Measurements from ENCODE around the gene PRDM7. TPM values are rescaled to one million over a fixed set of nuclear protein-coding genes. Genes with fewer than 3 reads are reported as not detected.

The PRDM7 gene
- total and polyA plus RNA-seq, 2 of the 8 experiments (the other 6 are each of a cell fraction or from before 2014, with no cell fraction given) = 0.02 TPM; not detected in 1

DNA sequence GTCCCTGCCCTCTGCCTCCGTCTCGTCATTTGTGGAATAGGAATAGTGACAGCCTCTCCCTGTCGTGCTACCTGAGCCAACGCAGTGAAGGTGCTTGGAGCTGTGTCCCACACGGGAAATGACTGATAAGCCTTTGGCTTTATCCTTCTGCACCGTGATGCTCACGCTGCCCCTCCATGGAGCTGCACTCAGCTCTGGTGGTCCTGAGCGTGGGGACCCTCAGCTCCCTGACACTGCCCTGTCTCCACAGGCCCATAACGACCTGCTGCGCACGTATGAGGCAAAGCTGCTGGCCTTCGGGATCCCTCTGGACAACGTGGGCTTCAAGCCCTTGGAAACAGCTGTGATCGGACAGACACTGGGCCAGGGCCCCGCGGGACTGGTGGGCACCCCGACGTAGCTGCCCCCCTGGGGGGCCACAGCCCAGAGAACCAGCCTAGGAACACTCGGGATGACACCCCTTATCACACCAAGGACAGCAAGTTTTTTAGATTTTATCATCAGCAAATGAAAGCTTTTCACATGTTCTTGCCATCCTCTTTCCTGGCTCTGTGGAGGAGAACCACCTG lies 34.1 kb downstream of the PRDM7 start:
- no peak overlapping the region for H3K56ac ChIP-seq (replicated peaks; ENCODE audit: insufficient read length, low read depth, low read length)
- peaks cover 0 to 11% (median 8%) of the 10 kb centered on the region in 4 experiments; a peak in 6 of 7 replicates for H3K4me1 ChIP-seq (replicated peaks in 1 of 4; ENCODE audit: control insufficient read depth in 3 of 4, insufficient read depth in 4 of 4, low read length in 3 of 4)
- H2BK20ac ChIP-seq (ENCODE audit: low read length) = no peak overlapping the region
- H4K91ac ChIP-seq (replicated peaks; ENCODE audit: insufficient read length, low read length) = no peak overlapping the region
- FAIRE-seq = no peak
- no peak for DNase-seq (ENCODE audit: low read depth in 1 of 2, low spot score in 2 of 2)
- no peak overlapping the region for H3K27ac ChIP-seq (ENCODE audit: low read depth, low read length)
- 86% methylated on average over 17 of the region's 19 CpGs; no CpG with 5 or more reads in 1 of the 2 experiments for WGBS, 2 experiments (ENCODE audit: extremely low coverage in 1 of 2, insufficient coverage in 1 of 2, insufficient read length in 1 of 2, insufficient replicate concordance in 2 of 2, low coverage in 1 of 2, low lambda C conversion rate in 2 of 2, missing lambda C conversion rate in 1 of 2)
- H3K14ac ChIP-seq (ENCODE audit: insufficient read length) = no peak overlapping the region
- H4K5ac ChIP-seq (ENCODE audit: insufficient read length, low read depth, low read length) = no peak overlapping the region
- no peak overlapping the region for H3K18ac ChIP-seq (ENCODE audit: extremely low read depth, low read length)
- POLR2A ChIA-PET (ENCODE audit: partially characterized antibody) = interaction anchor here (0.9 to 2.8 kb wide), 5 partner anchors 10 to 71 kb away, joined by 3 to 8 read pairs (median 3); no protein-coding TSS in a partner anchor
- H3K23me2 ChIP-seq (ENCODE audit: low read depth, low read length) = no peaks in the 10 kb centered on the region
- peaks cover 2 to 5% (median 4%) of the 10 kb centered on the region in 4 experiments; a peak in 5 of 8 replicates for H3K36me3 ChIP-seq (ENCODE audit: control insufficient read depth in 2 of 4, insufficient read depth in 4 of 4, low read length in 3 of 4)
- no peak overlapping the region for H2AFZ ChIP-seq (ENCODE audit: low read length)
- no peaks in the 10 kb centered on the region for H3K27me3 ChIP-seq (replicated peaks in 1 of 4; ENCODE audit: control insufficient read depth in 3 of 4, extremely low read depth in 1 of 4, insufficient read depth in 3 of 4, low read length in 3 of 4)
- H2BK12ac ChIP-seq (ENCODE audit: low read depth, low read length) = no peak overlapping the region
- CTCF ChIA-PET (ENCODE audit: partially characterized antibody) = interaction anchor here (0.5 to 1.3 kb wide), 3 partner anchors 10 to 328 kb away, joined by 3 to 4 read pairs (median 3); no protein-coding TSS in a partner anchor
- H3K4me2 ChIP-seq (ENCODE audit: insufficient read depth in 1 of 2, low read depth in 2 of 2, low read length in 2 of 2) = no peak overlapping the region
- H2BK15ac ChIP-seq (ENCODE audit: low read length) = no peak overlapping the region
- H4K20me1 ChIP-seq (replicated peaks in 1 of 2; ENCODE audit: control insufficient read depth in 1 of 2, insufficient read depth in 2 of 2, low read length in 2 of 2) = peaks cover 0 to 6% of the 10 kb centered on the region in 2 experiments
- no peak overlapping the region for H2BK5ac ChIP-seq (ENCODE audit: low read depth, low read length)
- no peak overlapping the region for H3K4ac ChIP-seq (replicated peaks; ENCODE audit: insufficient read length, low read depth, low read length)
- H3K79me2 ChIP-seq (ENCODE audit: control insufficient read depth in 1 of 2, insufficient read depth in 2 of 2, low read length in 2 of 2) = no peaks in the 10 kb centered on the region
- H3K23ac ChIP-seq (ENCODE audit: insufficient read length) = no peak overlapping the region
- H2AK5ac ChIP-seq (ENCODE audit: low read depth, low read length) = no peak overlapping the region
- H3K9me3 ChIP-seq (ENCODE audit: insufficient read depth in 2 of 2, low read depth in 1 of 2, low read length in 1 of 2) = no peaks in the 10 kb centered on the region
- H3K9ac ChIP-seq (replicated peaks in 1 of 4; ENCODE audit: extremely low read depth in 1 of 4, low read depth in 3 of 4, low read length in 3 of 4) = no peak overlapping the region
- H2BK120ac ChIP-seq (replicated peaks; ENCODE audit: low read depth, low read length) = no peak overlapping the region
- peaks cover 2% of the 10 kb centered on the region; the same call in 1 of the 2 replicates for H3K79me1 ChIP-seq (ENCODE audit: low read depth, low read length)
- H4K8ac ChIP-seq (ENCODE audit: extremely low read depth, insufficient read depth, low read length) = no peak overlapping the region
- no peak overlapping the region for H3K4me3 ChIP-seq (ENCODE audit: extremely low read depth in 1 of 4, insufficient read depth in 2 of 4, low read depth in 3 of 4, low read length in 4 of 4)
- TF ChIP-seq SIN3A (conservative IDR thresholded peaks at IDR 0.05 in 1 of 2, IDR thresholded peaks at IDR 0.05 in 1 of 2; ENCODE audit: low read depth in 1 of 2, low read length in 2 of 2) (no peak), SP4 (IDR thresholded peaks at IDR 0.05; ENCODE audit: low read length) (no peak), ASH2L (IDR thresholded peaks at IDR 0.05; ENCODE audit: low read length) (no peak), SIX5 (IDR thresholded peaks at IDR 0.05; ENCODE audit: low read depth, low read length) (no peak), CTBP2 (IDR thresholded peaks at IDR 0.05; ENCODE audit: borderline replicate concordance, insufficient read depth, insufficient read length, low read length) (no peak), TAF1 (IDR thresholded peaks at IDR 0.05; ENCODE audit: low read depth, low read length) (no peak), CEBPB (IDR thresholded peaks at IDR 0.05; ENCODE audit: low read depth, low read length) (no peak)
- TF ChIP-seq, protein P1, sequence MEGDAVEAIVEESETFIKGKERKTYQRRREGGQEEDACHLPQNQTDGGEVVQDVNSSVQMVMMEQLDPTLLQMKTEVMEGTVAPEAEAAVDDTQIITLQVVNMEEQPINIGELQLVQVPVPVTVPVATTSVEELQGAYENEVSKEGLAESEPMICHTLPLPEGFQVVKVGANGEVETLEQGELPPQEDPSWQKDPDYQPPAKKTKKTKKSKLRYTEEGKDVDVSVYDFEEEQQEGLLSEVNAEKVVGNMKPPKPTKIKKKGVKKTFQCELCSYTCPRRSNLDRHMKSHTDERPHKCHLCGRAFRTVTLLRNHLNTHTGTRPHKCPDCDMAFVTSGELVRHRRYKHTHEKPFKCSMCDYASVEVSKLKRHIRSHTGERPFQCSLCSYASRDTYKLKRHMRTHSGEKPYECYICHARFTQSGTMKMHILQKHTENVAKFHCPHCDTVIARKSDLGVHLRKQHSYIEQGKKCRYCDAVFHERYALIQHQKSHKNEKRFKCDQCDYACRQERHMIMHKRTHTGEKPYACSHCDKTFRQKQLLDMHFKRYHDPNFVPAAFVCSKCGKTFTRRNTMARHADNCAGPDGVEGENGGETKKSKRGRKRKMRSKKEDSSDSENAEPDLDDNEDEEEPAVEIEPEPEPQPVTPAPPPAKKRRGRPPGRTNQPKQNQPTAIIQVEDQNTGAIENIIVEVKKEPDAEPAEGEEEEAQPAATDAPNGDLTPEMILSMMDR (IDR thresholded peaks at IDR 0.05; ENCODE audit: control extremely low read depth in 1 of 3, insufficient read depth in 1 of 3, low read depth in 1 of 3, low read length in 3 of 3) = no peak
- TF ChIP-seq, protein P2, sequence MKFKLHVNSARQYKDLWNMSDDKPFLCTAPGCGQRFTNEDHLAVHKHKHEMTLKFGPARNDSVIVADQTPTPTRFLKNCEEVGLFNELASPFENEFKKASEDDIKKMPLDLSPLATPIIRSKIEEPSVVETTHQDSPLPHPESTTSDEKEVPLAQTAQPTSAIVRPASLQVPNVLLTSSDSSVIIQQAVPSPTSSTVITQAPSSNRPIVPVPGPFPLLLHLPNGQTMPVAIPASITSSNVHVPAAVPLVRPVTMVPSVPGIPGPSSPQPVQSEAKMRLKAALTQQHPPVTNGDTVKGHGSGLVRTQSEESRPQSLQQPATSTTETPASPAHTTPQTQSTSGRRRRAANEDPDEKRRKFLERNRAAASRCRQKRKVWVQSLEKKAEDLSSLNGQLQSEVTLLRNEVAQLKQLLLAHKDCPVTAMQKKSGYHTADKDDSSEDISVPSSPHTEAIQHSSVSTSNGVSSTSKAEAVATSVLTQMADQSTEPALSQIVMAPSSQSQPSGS (IDR thresholded peaks at IDR 0.05; ENCODE audit: low read length) = no peak

Data from H1 (cell line).